ENCODE data around the gene PNP. TPM values are rescaled to one million over a fixed set of nuclear protein-coding genes. Genes with fewer than 3 reads are reported as not detected.

PNP gene
- total RNA-seq, 2 donors from 2014 or later, result 52.8 to 59.8 TPM

DNA sequence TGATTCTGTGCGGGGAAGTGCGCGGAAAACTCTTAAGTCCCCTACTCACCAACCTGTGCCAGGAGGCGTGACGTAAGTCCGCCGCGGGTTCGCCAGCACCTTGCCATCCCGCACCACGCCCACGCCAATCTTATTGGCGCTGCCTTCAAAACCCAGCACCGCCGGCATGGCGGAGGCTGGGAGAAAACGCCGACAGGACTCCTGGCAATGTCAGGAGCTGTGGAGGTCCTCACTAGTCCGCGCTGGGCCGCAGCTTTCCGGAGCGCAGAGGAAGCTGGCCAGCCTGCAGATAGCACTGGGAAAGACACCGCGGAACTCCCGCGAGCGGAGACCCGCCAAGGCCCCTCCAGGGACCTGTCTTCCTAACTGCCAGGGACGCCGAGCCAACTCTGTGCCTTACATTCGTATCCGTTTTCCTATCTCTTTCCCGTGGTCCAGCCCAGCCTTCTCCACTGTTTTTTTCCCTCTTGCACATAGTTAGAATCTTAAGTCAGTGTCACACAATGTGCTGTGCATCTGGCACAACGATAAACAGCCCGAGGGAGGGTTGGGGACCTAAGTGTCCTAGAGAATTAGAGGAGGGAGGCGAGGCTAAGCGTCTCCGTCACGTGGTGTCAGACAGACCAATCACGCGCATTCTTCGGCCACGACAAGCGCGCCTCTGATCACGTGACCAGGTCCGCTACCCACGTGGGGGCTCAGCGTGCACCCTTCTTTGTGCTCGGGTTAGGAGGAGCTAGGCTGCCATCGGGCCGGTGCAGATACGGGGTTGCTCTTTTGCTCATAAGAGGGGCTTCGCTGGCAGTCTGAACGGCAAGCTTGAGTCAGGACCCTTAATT is 14.5 kb upstream of the PNP start, which contains the start of the genes APEX1 and OSGEP:
TSS of gene APEX1 (plus strand) at position 711 of the 839 bp plus-strand sequence. CDS start 420 bp downstream, outside the sequence.
TSS of gene OSGEP (minus strand) at position 297 of the 839 bp plus-strand sequence. CDS start at position 168, 129 bp downstream.
- Mint-ChIP-seq H3K4me3 (no peak within 1 kb of the TSS), H3K4me1 (no peaks in the 10 kb centered on the region), H3K27me3 (ENCODE audit: insufficient read depth) (no peaks in the 10 kb centered on the region), H3K9me3 (no peaks in the 10 kb centered on the region), H3K27ac (no peak within 1 kb of the TSS), H3K36me3 (ENCODE audit: low read depth) (peaks cover 39% of the 10 kb centered on the region)
- H3K4me1 ChIP-seq (ENCODE audit: control insufficient read depth, insufficient read depth, low read length), result peaks cover 3% of the 10 kb centered on the region
- H3K9ac ChIP-seq (ENCODE audit: extremely low read depth, low read length, poor library complexity, severe bottlenecking), result peak within 1 kb of the TSS; percentile 96
- DNase-seq, result peak; percentile 99
- no peak for TF ChIP-seq CTCF (conservative IDR thresholded peaks at IDR 0.05)
- H3K27me3 ChIP-seq (ENCODE audit: control insufficient read depth, insufficient read depth, low read length, poor library complexity, severe bottlenecking), result no peaks in the 10 kb centered on the region
- H3K36me3 ChIP-seq (ENCODE audit: control insufficient read depth, insufficient read depth, low read length), result peaks cover 69% of the 10 kb centered on the region
- H3K27ac ChIP-seq (ENCODE audit: low read depth, low read length), result peak within 1 kb of the TSS; percentile 98
- no peaks in the 10 kb centered on the region for H3K9me3 ChIP-seq (ENCODE audit: control insufficient read depth, low read length)
- 0% methylated on average over 33 to 56 of the region's 56 CpGs for WGBS, 2 experiments (ENCODE audit: insufficient coverage in 1 of 2, insufficient read length in 1 of 2)
- peak within 1 kb of the TSS; percentile 96 for H3K4me3 ChIP-seq (ENCODE audit: low read length)

DNA sequence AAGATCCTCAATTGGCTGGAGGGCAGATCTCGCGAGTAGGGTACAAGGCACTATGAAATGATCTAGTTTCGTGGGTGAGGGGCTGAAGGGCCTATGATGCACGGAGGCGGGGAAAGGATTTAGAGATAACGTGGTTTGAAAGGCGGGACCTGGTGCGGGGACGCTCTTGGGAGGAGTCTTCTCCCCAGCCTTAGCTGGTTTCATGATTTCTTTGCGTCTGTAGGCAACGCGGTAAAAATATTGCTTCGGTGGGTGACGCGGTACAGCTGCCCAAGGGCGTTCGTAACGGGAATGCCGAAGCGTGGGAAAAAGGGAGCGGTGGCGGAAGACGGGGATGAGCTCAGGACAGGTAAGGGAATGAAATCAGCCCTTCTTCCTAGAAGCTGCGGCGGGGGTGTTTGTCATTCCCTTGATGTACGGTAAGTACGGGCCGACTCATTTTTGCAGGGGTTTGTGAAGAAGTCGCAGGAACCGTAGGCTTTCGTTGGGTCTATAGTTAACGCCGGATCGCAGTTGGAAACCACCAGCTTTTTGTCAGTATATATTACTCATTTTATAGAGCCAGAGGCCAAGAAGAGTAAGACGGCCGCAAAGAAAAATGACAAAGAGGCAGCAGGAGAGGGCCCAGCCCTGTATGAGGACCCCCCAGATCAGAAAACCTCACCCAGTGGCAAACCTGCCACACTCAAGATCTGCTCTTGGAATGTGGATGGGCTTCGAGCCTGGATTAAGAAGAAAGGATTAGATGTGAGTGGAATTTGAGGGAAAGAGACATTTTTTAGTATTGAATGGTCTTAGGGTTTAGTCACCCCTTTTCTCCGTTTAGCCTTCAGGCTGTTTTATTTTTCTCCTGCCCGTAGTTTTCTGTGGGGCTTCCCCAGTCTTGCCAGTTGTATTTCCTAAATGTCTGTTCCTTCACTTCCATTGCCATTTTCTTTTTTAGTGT is 13.6 kb upstream of the PNP start:
- Mint-ChIP-seq H3K4me1 (peaks cover 8% of the 10 kb centered on the region), H3K9me3 (no peaks in the 10 kb centered on the region), H3K27ac (no peak overlapping the region), H3K4me3 (no peak overlapping the region), H3K36me3 (ENCODE audit: low read depth) (peaks cover 37% of the 10 kb centered on the region), H3K27me3 (ENCODE audit: insufficient read depth) (no peaks in the 10 kb centered on the region)
- Histone ChIP-seq H3K9me3 (ENCODE audit: control insufficient read depth, low read length) (no peaks in the 10 kb centered on the region), H3K4me3 (ENCODE audit: low read length) (peak overlapping the region; percentile 96), H3K9ac (ENCODE audit: extremely low read depth, low read length, poor library complexity, severe bottlenecking) (peak overlapping the region; percentile 96), H3K4me1 (ENCODE audit: control insufficient read depth, insufficient read depth, low read length) (peaks cover 6% of the 10 kb centered on the region), H3K36me3 (ENCODE audit: control insufficient read depth, insufficient read depth, low read length) (peaks cover 66% of the 10 kb centered on the region), H3K27me3 (ENCODE audit: control insufficient read depth, insufficient read depth, low read length, poor library complexity, severe bottlenecking) (no peaks in the 10 kb centered on the region), H3K27ac (ENCODE audit: low read depth, low read length) (peak overlapping the region; percentile 98)
- WGBS, 2 experiments (ENCODE audit: insufficient coverage in 1 of 2, insufficient read length in 1 of 2), result 2 to 4% methylated on average over 18 to 39 of the region's 39 CpGs
- DNase-seq, result no peak
- no peak for TF ChIP-seq CTCF (conservative IDR thresholded peaks at IDR 0.05)

GRCh38 chr14:20456971-20457370 is 12.2 kb upstream of the PNP start:
- Histone ChIP-seq H3K36me3 (ENCODE audit: control insufficient read depth, insufficient read depth, low read length) (peaks cover 54% of the 10 kb centered on the region), H3K4me1 (ENCODE audit: control insufficient read depth, insufficient read depth, low read length) (peaks cover 6% of the 10 kb centered on the region), H3K4me3 (ENCODE audit: low read length) (peak overlapping the region; percentile 96), H3K9me3 (ENCODE audit: control insufficient read depth, low read length) (no peaks in the 10 kb centered on the region), H3K27me3 (ENCODE audit: control insufficient read depth, insufficient read depth, low read length, poor library complexity, severe bottlenecking) (no peaks in the 10 kb centered on the region), H3K27ac (ENCODE audit: low read depth, low read length) (peak overlapping the region; percentile 0), H3K9ac (ENCODE audit: extremely low read depth, low read length, poor library complexity, severe bottlenecking) (no peak overlapping the region)
- no peak for DNase-seq
- Mint-ChIP-seq H3K9me3 (peaks cover 3% of the 10 kb centered on the region), H3K27me3 (ENCODE audit: insufficient read depth) (no peaks in the 10 kb centered on the region), H3K27ac (no peak overlapping the region), H3K36me3 (ENCODE audit: low read depth) (peaks cover 28% of the 10 kb centered on the region), H3K4me3 (no peak overlapping the region), H3K4me1 (peaks cover 11% of the 10 kb centered on the region)
- no peak for TF ChIP-seq CTCF (conservative IDR thresholded peaks at IDR 0.05)
- WGBS, 2 experiments (ENCODE audit: insufficient coverage in 1 of 2, insufficient read length in 1 of 2), result 95 to 96% methylated on average over 10 to 13 of the region's 13 CpGs

Measured in endodermal cell (in vitro differentiated cells).